ENCODE results near the gene MACF1.

MACF1 gene

GRCh38 chr1:39275836-39276507, 71.5 kb downstream of the MACF1 start:
- Histone ChIP-seq H3K27ac (ENCODE audit: insufficient read depth, low read depth, low read length, poor library complexity, severe bottlenecking) (no peak overlapping the region), H3K36me3 (ENCODE audit: control insufficient read depth, insufficient read depth, low read length) (no peaks in the 10 kb centered on the region), H3K27me3 (ENCODE audit: control insufficient read depth, insufficient read depth, low read length, poor library complexity, severe bottlenecking) (no peaks in the 10 kb centered on the region), H3K4me1 (ENCODE audit: control insufficient read depth, insufficient read depth, low read length) (no peaks in the 10 kb centered on the region), H3K4me3 (ENCODE audit: insufficient read depth, low read depth, low read length) (no peak overlapping the region), H3K9me3 (ENCODE audit: control insufficient read depth, low read length) (no peaks in the 10 kb centered on the region)
- 91 to 95% methylated on average over 6 of the region's 6 CpGs for WGBS, 2 experiments

- H3K9me3 ChIP-seq (ENCODE audit: control insufficient read depth, low read length) = no peaks in the 10 kb centered on the region
- no peaks in the 10 kb centered on the region for H3K4me1 ChIP-seq (ENCODE audit: control insufficient read depth, insufficient read depth, low read length)
- H3K4me3 ChIP-seq (ENCODE audit: insufficient read depth, low read depth, low read length) = no peak overlapping the region
- no peak overlapping the region for H3K27ac ChIP-seq (ENCODE audit: insufficient read depth, low read depth, low read length, poor library complexity, severe bottlenecking)
- no peaks in the 10 kb centered on the region for H3K27me3 ChIP-seq (ENCODE audit: control insufficient read depth, insufficient read depth, low read length, poor library complexity, severe bottlenecking)
- H3K36me3 ChIP-seq (ENCODE audit: control insufficient read depth, insufficient read depth, low read length) = peaks cover 7% of the 10 kb centered on the region
Measured at GRCh38 chr1:39277879-39278278, 73.4 kb downstream of the MACF1 start.

GRCh38 chr1:39282537-39283216, 78.2 kb downstream of the MACF1 start:
- Histone ChIP-seq H3K27ac (ENCODE audit: insufficient read depth, low read depth, low read length, poor library complexity, severe bottlenecking) (no peak overlapping the region), H3K4me3 (ENCODE audit: insufficient read depth, low read depth, low read length) (no peak overlapping the region), H3K36me3 (ENCODE audit: control insufficient read depth, insufficient read depth, low read length) (peaks cover 49% of the 10 kb centered on the region), H3K4me1 (ENCODE audit: control insufficient read depth, insufficient read depth, low read length) (no peaks in the 10 kb centered on the region), H3K27me3 (ENCODE audit: control insufficient read depth, insufficient read depth, low read length, poor library complexity, severe bottlenecking) (no peaks in the 10 kb centered on the region), H3K9me3 (ENCODE audit: control insufficient read depth, low read length) (no peaks in the 10 kb centered on the region)
- WGBS, 2 experiments = 87 to 92% methylated on average over 7 of the region's 8 CpGs

GRCh38 chr1:39283858-39284257, 79.4 kb downstream of the MACF1 start:
- H3K9me3 ChIP-seq (ENCODE audit: control insufficient read depth, low read length) = no peaks in the 10 kb centered on the region
- no peak overlapping the region for H3K27ac ChIP-seq (ENCODE audit: insufficient read depth, low read depth, low read length, poor library complexity, severe bottlenecking)
- no peaks in the 10 kb centered on the region for H3K27me3 ChIP-seq (ENCODE audit: control insufficient read depth, insufficient read depth, low read length, poor library complexity, severe bottlenecking)
- no peak overlapping the region for H3K4me3 ChIP-seq (ENCODE audit: insufficient read depth, low read depth, low read length)
- WGBS, 2 experiments = 83% methylated on average over 1 of the region's 1 CpG; no CpG with 5 or more reads in 1 of the 2 experiments
- H3K4me1 ChIP-seq (ENCODE audit: control insufficient read depth, insufficient read depth, low read length) = no peaks in the 10 kb centered on the region
- peaks cover 53% of the 10 kb centered on the region for H3K36me3 ChIP-seq (ENCODE audit: control insufficient read depth, insufficient read depth, low read length)

GRCh38 chr1:39287541-39287940, 83.0 kb downstream of the MACF1 start:
- H3K27me3 ChIP-seq (ENCODE audit: control insufficient read depth, insufficient read depth, low read length, poor library complexity, severe bottlenecking) = no peaks in the 10 kb centered on the region
- no peaks in the 10 kb centered on the region for H3K4me1 ChIP-seq (ENCODE audit: control insufficient read depth, insufficient read depth, low read length)
- 100% methylated on average over 1 of the region's 1 CpG for WGBS, 2 experiments
- no peak overlapping the region for H3K27ac ChIP-seq (ENCODE audit: insufficient read depth, low read depth, low read length, poor library complexity, severe bottlenecking)
- no peaks in the 10 kb centered on the region for H3K9me3 ChIP-seq (ENCODE audit: control insufficient read depth, low read length)
- peaks cover 62% of the 10 kb centered on the region for H3K36me3 ChIP-seq (ENCODE audit: control insufficient read depth, insufficient read depth, low read length)
- no peak overlapping the region for H3K4me3 ChIP-seq (ENCODE audit: insufficient read depth, low read depth, low read length)

- peaks cover 59% of the 10 kb centered on the region for H3K36me3 ChIP-seq (ENCODE audit: control insufficient read depth, insufficient read depth, low read length)
Measured at GRCh38 chr1:39288735-39289465, 84.4 kb downstream of the MACF1 start.

GRCh38 chr1:39292401-39292800, 87.9 kb downstream of the MACF1 start:
- peaks cover 47% of the 10 kb centered on the region for H3K36me3 ChIP-seq (ENCODE audit: control insufficient read depth, insufficient read depth, low read length)
- H3K27me3 ChIP-seq (ENCODE audit: control insufficient read depth, insufficient read depth, low read length, poor library complexity, severe bottlenecking) = no peaks in the 10 kb centered on the region
- no peak overlapping the region for H3K4me3 ChIP-seq (ENCODE audit: insufficient read depth, low read depth, low read length)
- no peak overlapping the region for H3K27ac ChIP-seq (ENCODE audit: insufficient read depth, low read depth, low read length, poor library complexity, severe bottlenecking)
- WGBS, 2 experiments = 83 to 94% methylated on average over 1 of the region's 1 CpG
- H3K4me1 ChIP-seq (ENCODE audit: control insufficient read depth, insufficient read depth, low read length) = no peaks in the 10 kb centered on the region
- H3K9me3 ChIP-seq (ENCODE audit: control insufficient read depth, low read length) = no peaks in the 10 kb centered on the region

More at GRCh38 chr1:39288735-39289465, 84.4 kb downstream of the MACF1 start:
- no peaks in the 10 kb centered on the region for H3K9me3 ChIP-seq (ENCODE audit: control insufficient read depth, low read length)
- no peaks in the 10 kb centered on the region for H3K27me3 ChIP-seq (ENCODE audit: control insufficient read depth, insufficient read depth, low read length, poor library complexity, severe bottlenecking)
- H3K4me1 ChIP-seq (ENCODE audit: control insufficient read depth, insufficient read depth, low read length) = no peaks in the 10 kb centered on the region
- WGBS, 2 experiments = 70 to 95% methylated on average over 4 of the region's 5 CpGs
- no peak overlapping the region for H3K27ac ChIP-seq (ENCODE audit: insufficient read depth, low read depth, low read length, poor library complexity, severe bottlenecking)
- H3K4me3 ChIP-seq (ENCODE audit: insufficient read depth, low read depth, low read length) = no peak overlapping the region

- no peaks in the 10 kb centered on the region for H3K4me1 ChIP-seq (ENCODE audit: control insufficient read depth, insufficient read depth, low read length)
- H3K9me3 ChIP-seq (ENCODE audit: control insufficient read depth, low read length) = no peaks in the 10 kb centered on the region
- 81 to 83% methylated on average over 2 to 3 of the region's 3 CpGs for WGBS, 2 experiments
- peaks cover 47% of the 10 kb centered on the region for H3K36me3 ChIP-seq (ENCODE audit: control insufficient read depth, insufficient read depth, low read length)
- no peak overlapping the region for H3K4me3 ChIP-seq (ENCODE audit: insufficient read depth, low read depth, low read length)
- no peaks in the 10 kb centered on the region for H3K27me3 ChIP-seq (ENCODE audit: control insufficient read depth, insufficient read depth, low read length, poor library complexity, severe bottlenecking)
- H3K27ac ChIP-seq (ENCODE audit: insufficient read depth, low read depth, low read length, poor library complexity, severe bottlenecking) = no peak overlapping the region
Measured at GRCh38 chr1:39293375-39294070, 89.0 kb downstream of the MACF1 start.

- 95 to 98% methylated on average over 1 of the region's 1 CpG for WGBS, 2 experiments
- no peaks in the 10 kb centered on the region for H3K9me3 ChIP-seq (ENCODE audit: control insufficient read depth, low read length)
- H3K27me3 ChIP-seq (ENCODE audit: control insufficient read depth, insufficient read depth, low read length, poor library complexity, severe bottlenecking) = no peaks in the 10 kb centered on the region
- no peak overlapping the region for H3K27ac ChIP-seq (ENCODE audit: insufficient read depth, low read depth, low read length, poor library complexity, severe bottlenecking)
- no peak overlapping the region for H3K4me3 ChIP-seq (ENCODE audit: insufficient read depth, low read depth, low read length)
- H3K4me1 ChIP-seq (ENCODE audit: control insufficient read depth, insufficient read depth, low read length) = no peaks in the 10 kb centered on the region
- H3K36me3 ChIP-seq (ENCODE audit: control insufficient read depth, insufficient read depth, low read length) = peaks cover 48% of the 10 kb centered on the region
Measured at GRCh38 chr1:39294531-39294930, 90.0 kb downstream of the MACF1 start.

- WGBS, 2 experiments = 94 to 96% methylated on average over 2 of the region's 2 CpGs
- peaks cover 59% of the 10 kb centered on the region for H3K36me3 ChIP-seq (ENCODE audit: control insufficient read depth, insufficient read depth, low read length)
- no peaks in the 10 kb centered on the region for H3K27me3 ChIP-seq (ENCODE audit: control insufficient read depth, insufficient read depth, low read length, poor library complexity, severe bottlenecking)
- no peaks in the 10 kb centered on the region for H3K4me1 ChIP-seq (ENCODE audit: control insufficient read depth, insufficient read depth, low read length)
- H3K9me3 ChIP-seq (ENCODE audit: control insufficient read depth, low read length) = no peaks in the 10 kb centered on the region
- no peak overlapping the region for H3K27ac ChIP-seq (ENCODE audit: insufficient read depth, low read depth, low read length, poor library complexity, severe bottlenecking)
- H3K4me3 ChIP-seq (ENCODE audit: insufficient read depth, low read depth, low read length) = no peak overlapping the region
Measured at GRCh38 chr1:39295901-39296300, 91.4 kb downstream of the MACF1 start.
